HS-5 (cell line): Measurements from ENCODE around the gene RIN3.

Experiments used
- DNase-seq: peaks from one replicate; pipeline ENCODE4 v3.0.0-alpha.2; 2012; ENCODE audit warnings: low read depth

Gene RIN3

GRCh38 chr14:92555465-92556111 is 42.0 kb downstream of the RIN3 start:
- DNase-seq = no peak

DNA sequence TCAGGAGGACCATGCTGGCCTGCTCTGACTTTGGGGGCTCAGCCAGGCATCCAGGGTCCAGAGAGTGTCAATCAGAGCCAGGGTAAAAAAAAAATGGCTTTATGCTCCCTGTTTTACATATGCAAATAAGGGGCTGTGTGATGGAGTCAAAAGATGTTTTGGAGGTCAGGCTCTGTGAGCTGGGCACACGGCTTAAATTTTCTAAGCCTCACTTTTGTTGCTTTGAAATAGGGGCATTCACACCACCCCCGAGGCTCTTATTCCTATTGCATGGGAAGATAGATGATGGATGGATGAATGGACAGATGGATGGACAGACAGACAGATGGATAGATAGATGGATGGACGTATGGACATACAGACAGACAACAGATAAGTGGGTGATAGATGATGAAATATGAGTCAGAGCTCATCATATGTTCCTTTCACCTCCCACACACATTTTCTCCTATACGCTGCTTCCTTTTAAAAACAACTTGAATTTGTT is 42.7 kb downstream of the RIN3 start:
- no peak for DNase-seq

GRCh38 chr14:92556863-92557543 is 43.4 kb downstream of the RIN3 start:
- no peak for DNase-seq

GRCh38 chr14:92557544-92557912 is 43.9 kb downstream of the RIN3 start:
- no peak for DNase-seq

DNA sequence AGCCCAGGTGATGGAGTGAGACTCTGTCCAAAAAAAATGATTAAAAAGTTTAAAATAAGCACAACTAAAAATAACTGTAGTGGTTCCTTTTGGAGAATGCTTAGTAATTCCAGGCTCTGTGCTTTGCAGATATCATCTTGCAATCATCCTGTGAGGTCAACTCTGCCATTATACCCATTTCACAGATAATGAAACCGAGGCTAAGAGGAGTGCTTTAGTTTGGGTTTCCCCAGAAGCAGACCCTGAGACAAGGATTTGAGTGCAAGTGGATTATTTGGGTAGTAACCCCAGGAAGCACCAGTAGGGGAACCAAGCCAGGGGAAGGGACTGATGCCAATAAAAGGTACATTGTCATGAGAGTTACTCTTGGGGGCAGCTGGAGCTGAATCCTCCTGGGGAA is 44.7 kb downstream of the RIN3 start:
- no peak for DNase-seq

- DNase-seq = no peak
These were observed 45.9 kb downstream of the RIN3 start for GRCh38 chr14:92559486-92559885.

GRCh38 chr14:92560106-92560865 is 46.7 kb downstream of the RIN3 start:
- no peak for DNase-seq

- DNase-seq = no peak
These were observed 48.4 kb downstream of the RIN3 start for GRCh38 chr14:92561906-92562479.

DNA sequence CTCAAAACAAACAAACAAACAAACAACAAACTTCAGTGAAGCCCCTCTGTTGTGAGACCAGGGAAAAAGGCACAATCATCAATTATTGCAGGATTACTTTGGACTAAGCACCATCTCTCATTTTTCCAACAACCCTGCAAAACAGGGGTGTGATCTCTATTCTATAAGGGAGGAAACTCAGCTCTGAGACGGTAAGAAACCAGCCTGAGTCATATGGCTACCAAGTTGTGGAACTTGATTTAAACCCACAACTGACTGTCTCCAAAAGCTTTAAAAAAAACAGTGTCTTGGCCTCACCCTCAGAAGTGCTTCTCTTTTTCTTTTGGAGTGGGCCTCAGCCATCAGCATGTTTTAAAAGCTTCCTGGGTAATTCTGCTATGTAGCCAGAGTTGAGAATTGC is 49.8 kb downstream of the RIN3 start:
- DNase-seq = no peak

- no peak for DNase-seq
These were observed 50.2 kb downstream of the RIN3 start for GRCh38 chr14:92563765-92564285.

DNA sequence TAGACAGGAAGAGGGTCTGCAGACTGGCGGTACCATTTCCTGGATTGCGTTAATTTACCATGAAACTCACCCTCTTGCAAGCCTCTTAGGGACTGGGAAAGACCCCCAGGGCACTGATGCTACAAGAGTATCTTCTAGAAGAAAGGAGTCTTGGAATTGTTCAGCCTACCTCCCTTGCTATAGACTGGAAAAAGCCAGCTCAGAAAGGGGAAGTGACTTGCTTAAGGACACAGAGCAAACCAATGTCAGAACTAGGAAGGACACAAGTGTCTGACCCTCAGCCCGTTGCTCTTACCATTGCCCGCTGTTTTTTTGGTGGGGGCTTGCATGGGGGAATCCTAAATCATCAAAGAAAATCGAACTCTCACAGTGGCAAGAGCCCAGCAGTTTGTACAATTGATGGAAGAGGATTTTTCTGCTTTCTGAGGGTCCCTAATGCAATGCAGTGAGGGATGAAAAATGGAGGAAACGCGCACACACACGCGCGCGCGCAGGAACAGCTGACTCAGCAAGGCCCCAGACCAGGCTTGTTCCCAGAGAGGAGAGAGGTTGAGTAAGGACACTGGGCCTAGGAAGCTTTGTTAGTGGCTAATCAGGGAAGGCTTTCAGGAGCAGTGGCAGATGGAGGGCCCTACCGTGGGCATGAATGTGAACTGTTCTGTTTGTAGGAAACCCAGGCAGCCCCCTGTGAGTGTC is 50.9 kb downstream of the RIN3 start:
- DNase-seq = no peak

DNA sequence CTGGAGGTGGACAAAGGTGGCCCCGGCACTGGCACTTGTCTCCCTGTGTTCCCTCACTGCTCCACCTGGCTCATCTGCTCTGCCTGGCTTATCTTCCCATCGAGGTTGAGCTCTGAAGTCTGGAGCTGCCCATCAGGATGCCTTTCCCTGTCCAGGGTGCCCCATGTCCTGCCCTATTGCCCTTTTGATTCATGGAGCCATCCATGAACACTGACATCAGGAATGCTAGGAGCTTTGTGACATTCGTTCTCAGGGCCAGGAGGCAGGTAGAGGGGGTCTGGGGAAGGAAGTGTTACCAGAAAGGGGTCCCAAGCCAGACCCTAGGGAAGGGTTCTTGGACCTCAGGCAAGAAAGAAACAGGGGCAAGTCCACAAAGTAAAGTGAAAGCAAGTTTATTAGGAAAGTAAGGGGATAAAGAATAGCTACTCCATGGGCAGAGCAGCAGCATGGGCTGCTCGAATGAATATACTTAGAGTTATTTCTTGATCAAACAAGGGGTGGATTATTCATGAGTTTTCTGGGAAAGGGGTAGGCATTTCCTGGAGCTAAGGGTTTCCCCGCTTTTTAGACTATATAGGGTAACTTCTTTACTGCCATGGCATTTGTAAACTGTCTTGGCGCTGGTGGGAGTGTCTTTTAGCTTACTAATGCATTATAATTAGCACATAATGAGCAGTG is 51.6 kb downstream of the RIN3 start:
- DNase-seq = no peak

DNA sequence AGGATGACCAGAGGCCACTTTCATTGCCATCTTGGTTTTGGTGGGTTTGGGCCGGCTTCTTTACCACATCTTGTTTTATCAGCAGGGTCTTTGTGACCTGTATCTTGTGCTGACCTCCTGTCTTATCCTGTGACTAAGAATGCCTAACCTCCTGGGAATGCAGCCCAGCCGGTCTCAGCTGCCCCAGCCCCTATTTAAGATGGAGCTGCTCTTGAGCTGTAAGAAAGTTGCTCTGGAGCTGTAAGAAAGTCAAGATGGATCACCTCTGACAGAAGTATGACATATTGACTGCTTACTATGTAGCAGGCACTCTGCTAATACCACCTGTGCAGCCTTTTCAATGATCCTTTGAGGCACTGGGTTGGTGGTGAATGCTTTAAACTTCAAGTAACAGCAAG is 52.1 kb downstream of the RIN3 start:
- DNase-seq = no peak

GRCh38 chr14:92567173-92567725 is 53.7 kb downstream of the RIN3 start:
- DNase-seq = no peak

DNA sequence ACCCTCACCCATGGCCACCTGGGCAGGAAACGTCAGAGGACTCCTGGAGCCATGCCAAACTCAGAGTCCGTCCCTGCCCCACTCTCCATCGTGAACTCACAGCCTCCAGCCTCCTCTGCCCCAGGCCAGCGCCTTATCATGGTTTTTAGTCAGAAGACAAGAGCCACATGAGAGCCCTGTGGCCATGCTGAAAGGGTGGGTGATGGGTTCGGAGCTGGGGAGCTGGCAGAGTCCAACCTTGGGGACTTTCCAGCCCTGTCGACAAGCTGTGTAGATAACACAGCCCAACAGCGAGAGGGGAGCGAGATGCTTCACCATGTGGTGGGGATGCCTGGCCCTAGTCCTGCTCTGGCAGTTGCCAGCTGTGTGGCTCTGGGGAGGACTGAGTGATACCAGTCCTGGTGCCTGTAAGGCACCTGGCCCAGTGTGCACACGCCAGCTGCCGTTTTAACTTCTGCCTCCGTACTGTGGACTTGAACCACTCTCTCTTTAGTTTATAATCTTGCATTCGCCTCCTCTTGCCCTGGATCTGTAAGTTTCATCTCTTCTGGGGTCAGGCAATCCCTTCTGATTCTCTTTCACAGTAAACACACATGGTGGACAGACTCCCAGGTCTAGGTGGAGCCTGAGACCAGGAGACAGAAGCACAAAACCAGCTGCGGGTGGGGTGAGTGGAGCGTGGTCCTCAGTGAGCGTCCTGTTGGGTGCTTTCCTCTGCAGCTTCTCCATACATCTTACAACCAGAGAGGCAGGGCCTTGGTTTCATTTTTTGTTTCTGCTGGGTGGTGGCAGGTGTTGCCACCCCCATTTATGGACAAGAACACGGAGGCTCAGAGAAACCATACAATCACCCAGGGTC is 55.3 kb downstream of the RIN3 start:
- DNase-seq = no peak

DNA sequence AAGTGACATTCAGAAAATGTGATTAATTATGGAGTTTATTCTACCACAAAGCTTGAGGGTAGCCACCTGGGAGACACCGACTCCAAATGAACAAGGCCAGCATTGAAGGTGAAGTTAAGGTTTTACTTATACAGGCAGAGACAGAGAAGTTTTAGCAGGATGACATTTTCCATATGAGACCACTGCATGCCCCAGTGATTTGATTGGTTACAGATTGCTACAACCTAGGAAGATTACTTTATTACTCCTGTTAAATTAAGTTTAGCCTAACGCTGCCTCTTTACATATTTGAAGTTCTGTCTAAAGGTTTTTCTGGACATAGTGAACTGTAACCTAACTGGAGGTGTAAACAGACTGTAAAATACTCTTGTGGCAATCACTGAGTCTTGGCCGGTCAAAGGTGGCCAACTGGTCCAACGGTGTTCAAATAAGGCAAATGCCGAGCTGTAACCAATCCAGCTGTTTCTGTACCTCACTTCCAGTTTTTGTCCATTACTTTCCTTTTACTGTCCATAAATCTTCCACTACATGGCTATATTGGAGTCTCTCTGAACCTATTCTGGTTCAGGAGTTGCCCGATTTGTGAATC is 57.2 kb downstream of the RIN3 start:
- DNase-seq = no peak

DNA sequence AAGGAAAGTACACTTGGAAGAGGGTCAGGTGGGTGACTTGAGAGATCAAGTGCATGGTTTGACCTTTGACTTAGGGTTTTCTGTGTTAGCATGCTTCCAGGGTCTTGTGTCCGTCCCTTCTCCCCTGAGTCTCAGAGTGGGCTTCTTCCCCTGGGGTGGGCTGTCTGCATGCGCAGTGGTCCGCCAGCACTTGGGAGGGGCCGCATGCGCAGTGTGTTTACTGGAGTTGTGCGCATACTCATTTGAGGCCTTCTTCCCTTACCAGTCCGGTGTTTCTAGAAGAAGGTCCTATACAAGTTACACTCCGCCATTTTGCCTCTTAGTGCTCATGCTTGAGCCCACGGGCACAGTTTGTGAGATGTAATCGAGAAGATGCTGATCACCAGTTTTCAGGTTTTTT is 58.5 kb downstream of the RIN3 start:
- no peak for DNase-seq

- DNase-seq = no peak
These were observed 60.3 kb downstream of the RIN3 start for GRCh38 chr14:92573761-92574498.
